OCI-LY7 (cell line): ENCODE data around the gene TAAR2. TPM values are rescaled to one million over a fixed set of nuclear protein-coding genes. Genes with fewer than 3 reads are reported as not detected.

ENCODE experiments used
- BruUV-seq: library from RNA; stranded (reverse); fragments of 400-500 nt; replicated peaks from 2 replicates; lab custom pipeline; 2021; lab: Mats Ljungman, UMichigan
- CTCF ChIA-PET: fragments of 300-600 bp; sonication (Branson Sonifier 250); formaldehyde crosslinking; loops from one replicate; lab custom pipeline; 2022; ENCODE audit warnings: antibody characterized with exemption; ENCODE audit not compliant: unreplicated experiment; lab: Charles Lee
- POLR2A ChIA-PET: fragments of 300-600 bp; sonication (Branson Sonifier 250); formaldehyde crosslinking; loops from one replicate; lab custom pipeline; 2022; ENCODE audit warnings: antibody characterized with exemption; lab: Charles Lee
- DNase-seq: peaks from one replicate; pipeline ENCODE4 v3.0.0-alpha.2; 2015; ENCODE audit warnings: low spot score
- H2AFZ ChIP-seq: fragments of 200-600 bp; sonication (generic), shearing (Covaris generic); 2 replicates; pipeline ENCODE4 v1.6.1; 2014; ENCODE audit warnings: mild to moderate bottlenecking, antibody characterized with exemption, low read length, moderate library complexity
- H3K27ac ChIP-seq: fragments of 200-600 bp; sonication (generic); 2 replicates; pipeline ENCODE4 v1.5.1; 2014; ENCODE audit warnings: mixed run types, low read depth, mild to moderate bottlenecking, moderate library complexity, low read length, inconsistent platforms; ENCODE audit not compliant: poor library complexity, severe bottlenecking
- H3K36me3 ChIP-seq: fragments of 200-600 bp; sonication (generic); 2 replicates; pipeline ENCODE4 v1.6.1; 2014; ENCODE audit warnings: mild to moderate bottlenecking, antibody characterized with exemption, low read length, moderate library complexity, mixed read lengths; ENCODE audit not compliant: insufficient read depth
- H3K4me1 ChIP-seq: fragments of 200-600 bp; sonication (generic); 2 replicates; pipeline ENCODE4 v1.5.1; 2014; ENCODE audit warnings: mild to moderate bottlenecking, low read length; ENCODE audit not compliant: insufficient read depth, poor library complexity, severe bottlenecking
- H3K4me2 ChIP-seq: fragments of 200-600 bp; sonication (generic); 2 replicates; pipeline ENCODE4 v1.6.1; 2014; ENCODE audit warnings: mild to moderate bottlenecking, low read length
- H3K4me3 ChIP-seq: fragments of 200-600 bp; sonication (generic); 2 replicates; pipeline ENCODE4 v1.5.1; 2014; ENCODE audit warnings: mild to moderate bottlenecking, low read depth, low read length; ENCODE audit not compliant: poor library complexity, severe bottlenecking
- H3K79me2 ChIP-seq: fragments of 200-600 bp; sonication (generic); 2 replicates; pipeline ENCODE4 v1.6.1; 2016; ENCODE audit warnings: low read depth, mild to moderate bottlenecking, low read length, moderate library complexity, mixed read lengths; ENCODE audit not compliant: insufficient read depth
- H3K9me2 ChIP-seq: fragments of 200-600 bp; sonication (generic); 2 replicates; pipeline ENCODE4 v1.6.1; 2016; ENCODE audit warnings: mild to moderate bottlenecking, low read length, mixed read lengths; ENCODE audit not compliant: insufficient read depth
- H3K9me3 ChIP-seq: fragments of 200-600 bp; sonication (generic); 2 replicates; pipeline ENCODE4 v1.6.1; 2014; ENCODE audit warnings: mild to moderate bottlenecking, mixed run types, low read length, mixed read lengths
- H4K20me1 ChIP-seq: fragments of 200-600 bp; sonication (generic); 2 replicates; pipeline ENCODE4 v1.6.1; 2014; ENCODE audit warnings: mild to moderate bottlenecking, antibody characterized with exemption, low read length, moderate library complexity, mixed read lengths; ENCODE audit not compliant: insufficient read depth
- CTCF ChIP-seq: fragments of 200-600 bp; sonication (generic); conservative IDR thresholded peaks from 2 replicates; pipeline ENCODE4 v1.5.1; 2014; ENCODE audit warnings: mild to moderate bottlenecking, antibody characterized with exemption, low read length, moderate library complexity, mixed read lengths
- EZH2phosphoT487 ChIP-seq: fragments of 200-600 bp; sonication (generic); IDR thresholded peaks from 2 replicates; pipeline ENCODE4 v1.6.1; 2018; ENCODE audit warnings: low read depth, borderline replicate concordance, mild to moderate bottlenecking, mixed run types, antibody characterized with exemption, low read length, moderate library complexity, mixed read lengths
- intact Hi-C: fragments of 100-400 bp; cut with micrococcal nuclease; formaldehyde crosslinking; loops from one replicate; pipeline ENCODE4 v1.10.0; 2022; ENCODE audit not compliant: unreplicated experiment
- total RNA-seq, 2 experiments: library from RNA; depleted of rRNA in 1 of 2; stranded (reverse); fragments of >200 nt in 1 of 2; shearing (Covaris generic) in 1 of 2; gene quantifications; 2 replicates each; pipeline ENCODE4 v1.2.3, GENCODE V29; 2014 to 2022

The TAAR2 gene
- total RNA-seq, 2 experiments from 2014 or later = not detected

- Histone ChIP-seq H2AFZ (no peak within 1 kb of the TSS; the same call in 1 of the 2 replicates), H3K4me1 (no peaks in the 10 kb centered on the region), H3K4me3 (no peak within 1 kb of the TSS), H3K9me3 (no peaks in the 10 kb centered on the region), H4K20me1 (no peaks in the 10 kb centered on the region), H3K27ac (no peak within 1 kb of the TSS), H3K36me3 (no peaks in the 10 kb centered on the region), H3K4me2 (no peak within 1 kb of the TSS), H3K79me2 (no peaks in the 10 kb centered on the region), H3K9me2 (no peaks in the 10 kb centered on the region)
- TF ChIP-seq EZH2phosphoT487 (no peak), CTCF (no peak)
- DNase-seq = no peak
- CTCF ChIA-PET = no interaction called here
- intact Hi-C loops = no loop called here
- POLR2A ChIA-PET = interaction anchor here (0.5 to 1.0 kb wide), 6 partner anchors 10 to 197 kb away, joined by 3 read pairs; partner anchors contain the start of gene RPS12
- BruUV-seq = no TSS peak
These were observed 35.0 kb upstream of the TAAR2 start, which contains the start of gene TAAR1 for GRCh38 chr6:132659082-132659481. TAAR1 (minus strand) TSS chr6:132659182; CDS start chr6:132646003, 13,179 bp downstream.

GRCh38 chr6:132651062-132651461, 27.0 kb upstream of the TAAR2 start:
- CTCF ChIA-PET = interaction anchor here (0.6 kb wide), 1 partner anchor 735 kb away, joined by 3 read pairs; no protein-coding TSS in a partner anchor
- no peaks in the 10 kb centered on the region for H3K79me2 ChIP-seq
- no peaks in the 10 kb centered on the region for H3K4me1 ChIP-seq
- no peaks in the 10 kb centered on the region for H3K9me2 ChIP-seq
- POLR2A ChIA-PET = interaction anchor here (0.5 to 0.8 kb wide), 2 partner anchors 11 to 213 kb away, joined by 3 to 6 read pairs; no protein-coding TSS in a partner anchor
- H3K4me2 ChIP-seq = no peak overlapping the region
- H3K9me3 ChIP-seq = no peaks in the 10 kb centered on the region
- intact Hi-C loops = no loop called here
- H3K4me3 ChIP-seq = no peak overlapping the region
- no peaks in the 10 kb centered on the region for H4K20me1 ChIP-seq
- TF ChIP-seq EZH2phosphoT487 = no peak
- no peak for TF ChIP-seq CTCF
- no peaks in the 10 kb centered on the region for H3K36me3 ChIP-seq
- no peak for DNase-seq
- no peak overlapping the region for H2AFZ ChIP-seq
- no peak overlapping the region for H3K27ac ChIP-seq
- BruUV-seq = no TSS peak

DNA sequence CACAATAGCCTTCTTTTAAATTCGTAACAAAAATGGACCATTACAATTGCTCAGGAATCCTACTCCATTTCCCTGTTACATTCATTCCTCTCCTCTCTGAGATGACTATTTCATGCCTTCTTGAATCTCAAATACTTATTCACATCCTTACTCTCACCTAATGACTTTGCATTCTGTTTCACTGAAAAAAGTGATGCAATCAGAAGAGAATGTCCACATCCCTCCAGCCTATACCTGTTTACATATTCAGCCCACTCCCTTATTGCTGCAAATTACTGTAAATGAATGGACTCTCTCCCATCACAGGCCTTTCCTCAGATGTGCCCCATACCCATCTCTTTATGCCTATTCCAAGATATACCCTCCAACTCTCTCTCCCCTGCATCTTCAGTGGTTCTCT, 26.4 kb upstream of the TAAR2 start:
- ChIA-PET CTCF (no interaction called here), POLR2A (interaction anchor here (0.6 kb wide), 1 partner anchor 47 kb away, joined by 3 read pairs; no protein-coding TSS in a partner anchor)
- BruUV-seq = no TSS peak

More for the DNA sequence above, 26.4 kb upstream of the TAAR2 start:
- H3K9me2 ChIP-seq = no peaks in the 10 kb centered on the region
- no peak overlapping the region for H2AFZ ChIP-seq
- H3K27ac ChIP-seq = no peak overlapping the region
- no peak overlapping the region for H3K4me3 ChIP-seq
- intact Hi-C loops = no loop called here
- no peaks in the 10 kb centered on the region for H3K79me2 ChIP-seq
- no peaks in the 10 kb centered on the region for H3K9me3 ChIP-seq
- DNase-seq = no peak
- H3K36me3 ChIP-seq = no peaks in the 10 kb centered on the region
- H3K4me1 ChIP-seq = no peaks in the 10 kb centered on the region
- no peak overlapping the region for H3K4me2 ChIP-seq
- no peak for TF ChIP-seq EZH2phosphoT487
- no peak for TF ChIP-seq CTCF
- no peaks in the 10 kb centered on the region for H4K20me1 ChIP-seq
